Measurements from ENCODE around the gene SCG3. TPM values are rescaled to one million over a fixed set of nuclear protein-coding genes. Genes with fewer than 3 reads are reported as not detected.

SCG3 gene
- total RNA-seq, 1 donor from 2014 or later = 1.8 TPM

GRCh38 chr15:51738553-51738952 is 57.2 kb downstream of the SCG3 start:
- no peak overlapping the region for H3K9ac ChIP-seq (ENCODE audit: low read length)
- FAIRE-seq = no peak
- TF ChIP-seq CTCF (IDR thresholded peaks at IDR 0.05; ENCODE audit: insufficient read depth, low read depth, low read length) (no peak), EZH2 (IDR thresholded peaks at IDR 0.05; ENCODE audit: insufficient read depth, low read length) (no peak)

DNA sequence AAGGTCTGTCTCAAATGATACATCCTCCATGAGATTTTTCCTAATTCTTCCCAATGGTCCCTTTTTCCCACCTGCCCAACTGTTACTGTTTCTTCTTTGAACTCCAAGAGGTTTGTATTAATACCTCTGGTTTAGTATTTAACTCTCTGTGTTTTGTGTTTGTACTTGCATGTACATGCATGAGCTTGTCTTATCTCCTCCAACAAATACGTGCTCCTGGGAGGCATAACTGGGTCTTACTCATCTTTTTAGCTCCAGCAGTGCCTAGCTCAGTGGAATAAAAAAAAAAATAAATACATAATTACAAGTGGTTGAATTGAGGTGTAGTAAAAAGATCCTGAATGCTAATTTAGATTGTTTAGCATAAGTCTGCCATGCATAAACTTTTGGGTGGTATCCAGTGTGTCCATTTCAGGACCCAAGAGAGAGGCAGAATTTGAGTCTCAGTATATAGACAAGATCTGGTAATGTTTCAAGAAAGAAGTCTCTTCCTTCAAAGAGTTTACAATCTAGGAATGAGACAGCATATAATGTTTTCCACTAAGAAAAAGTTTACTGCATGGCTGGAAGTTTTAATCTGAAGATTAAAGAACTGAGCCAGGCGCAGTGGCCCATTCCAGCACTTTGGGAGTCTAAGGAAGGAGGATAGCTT is 57.9 kb downstream of the SCG3 start:
- Mint-ChIP-seq H3K4me3 (ENCODE audit: unreplicated experiment) (peak overlapping the region; percentile 17), H3K27me3 (ENCODE audit: low read depth, unreplicated experiment) (peaks cover 12% of the 10 kb centered on the region)

More at GRCh38 chr15:51738553-51738952, 57.2 kb downstream of the SCG3 start:
- peak overlapping the region; percentile 86 for H3K4me3 Mint-ChIP-seq (ENCODE audit: unreplicated experiment)
- no peak overlapping the region for H3K27ac Mint-ChIP-seq (ENCODE audit: unreplicated experiment)
- H3K79me2 ChIP-seq (ENCODE audit: insufficient read depth, low read length) = no peaks in the 10 kb centered on the region
- H4K20me1 ChIP-seq (ENCODE audit: insufficient read depth, low read length) = no peaks in the 10 kb centered on the region
- no peaks in the 10 kb centered on the region for H3K9me3 ChIP-seq (ENCODE audit: insufficient read depth, low read depth, low read length)
- H3K27ac ChIP-seq (ENCODE audit: low read depth, low read length) = no peak overlapping the region
- no peaks in the 10 kb centered on the region for H3K36me3 Mint-ChIP-seq (ENCODE audit: low read depth, unreplicated experiment)
- no peaks in the 10 kb centered on the region for H3K9me3 Mint-ChIP-seq (ENCODE audit: unreplicated experiment)
- H3K36me3 ChIP-seq (ENCODE audit: insufficient read depth, low read length) = no peaks in the 10 kb centered on the region
- peak overlapping the region; percentile 89 for H3K4me2 ChIP-seq (ENCODE audit: low read length)
- no peaks in the 10 kb centered on the region for H3K27me3 ChIP-seq (ENCODE audit: insufficient read depth, low read length)
- peaks cover 5% of the 10 kb centered on the region for H3K4me1 ChIP-seq (ENCODE audit: insufficient read depth, low read length)
- H2AFZ ChIP-seq (ENCODE audit: low read depth, low read length) = no peak overlapping the region
- DNase-seq (ENCODE audit: low read depth) = no peak
- peaks cover 4% of the 10 kb centered on the region for H3K4me1 Mint-ChIP-seq (ENCODE audit: low read depth, unreplicated experiment)
- no peak overlapping the region for H3K4me3 ChIP-seq (ENCODE audit: insufficient read depth, low read depth, low read length)
- peaks cover 9% of the 10 kb centered on the region for H3K27me3 Mint-ChIP-seq (ENCODE audit: low read depth, unreplicated experiment)

More for the DNA sequence above, 57.9 kb downstream of the SCG3 start:
- H3K9ac ChIP-seq (ENCODE audit: low read length) = no peak overlapping the region
- H3K4me2 ChIP-seq (ENCODE audit: low read length) = no peak overlapping the region
- no peaks in the 10 kb centered on the region for H3K36me3 ChIP-seq (ENCODE audit: insufficient read depth, low read length)
- no peak for DNase-seq (ENCODE audit: low read depth)
- Mint-ChIP-seq H3K9me3 (ENCODE audit: unreplicated experiment) (no peaks in the 10 kb centered on the region), H3K27ac (ENCODE audit: unreplicated experiment) (no peak overlapping the region), H3K36me3 (ENCODE audit: low read depth, unreplicated experiment) (no peaks in the 10 kb centered on the region), H3K4me1 (ENCODE audit: low read depth, unreplicated experiment) (peaks cover 4% of the 10 kb centered on the region)
- no peaks in the 10 kb centered on the region for H3K9me3 ChIP-seq (ENCODE audit: insufficient read depth, low read depth, low read length)
- no peak for FAIRE-seq
- no peak overlapping the region for H3K27ac ChIP-seq (ENCODE audit: low read depth, low read length)
- no peak overlapping the region for H2AFZ ChIP-seq (ENCODE audit: low read depth, low read length)
- peaks cover 5% of the 10 kb centered on the region for H3K4me1 ChIP-seq (ENCODE audit: insufficient read depth, low read length)
- H3K27me3 ChIP-seq (ENCODE audit: insufficient read depth, low read length) = no peaks in the 10 kb centered on the region
- H4K20me1 ChIP-seq (ENCODE audit: insufficient read depth, low read length) = no peaks in the 10 kb centered on the region
- no peaks in the 10 kb centered on the region for H3K79me2 ChIP-seq (ENCODE audit: insufficient read depth, low read length)
- no peak overlapping the region for H3K4me3 ChIP-seq (ENCODE audit: insufficient read depth, low read depth, low read length)
- no peak for TF ChIP-seq EZH2 (IDR thresholded peaks at IDR 0.05; ENCODE audit: insufficient read depth, low read length)
- no peak for TF ChIP-seq CTCF (IDR thresholded peaks at IDR 0.05; ENCODE audit: insufficient read depth, low read depth, low read length)

Data from astrocyte (in vitro differentiated cells and primary cell).